GM13976 (cell line): ENCODE measurements around the gene TFCP2L1.

ENCODE experiments used
- DNase-seq: peaks from one replicate; pipeline ENCODE4 v3.0.0; 2012; ENCODE audit warnings: low spot score
- CTCF ChIP-seq: IDR thresholded peaks from 2 replicates; pipeline ENCODE4 v1.5.1; 2012; ENCODE audit warnings: borderline replicate concordance, mild to moderate bottlenecking; ENCODE audit not compliant: insufficient read depth; ENCODE audit errors: extremely low read depth, missing control alignments, control extremely low read depth
- in situ Hi-C: fragments of 300-500 bp; cut with MboI; formaldehyde crosslinking; loops from one replicate; pipeline ENCODE4 v1.12.0; 2022; ENCODE audit warnings: low sequenced_read_pairs, mixed read lengths, inconsistent platforms; ENCODE audit not compliant: unreplicated experiment

Gene TFCP2L1

GRCh38 chr2:121184248-121184862 is 100.6 kb downstream of the TFCP2L1 start:
- TF ChIP-seq CTCF: no peak
- no peak for DNase-seq

GRCh38 chr2:121182520-121182919 is 102.5 kb downstream of the TFCP2L1 start:
- in situ Hi-C loops: no loop called here
- DNase-seq: no peak
- TF ChIP-seq CTCF: no peak

More at GRCh38 chr2:121184248-121184862, 100.6 kb downstream of the TFCP2L1 start:
- in situ Hi-C loops: no loop called here

- no peak for TF ChIP-seq CTCF
- in situ Hi-C loops: no loop called here
- no peak for DNase-seq
Measured at GRCh38 chr2:121179467-121179866, 105.5 kb downstream of the TFCP2L1 start.

- DNase-seq: no peak
- in situ Hi-C loops: no loop called here
- TF ChIP-seq CTCF: no peak
Measured at GRCh38 chr2:121178730-121179129, 106.3 kb downstream of the TFCP2L1 start.

GRCh38 chr2:121177896-121178295 is 107.1 kb downstream of the TFCP2L1 start:
- DNase-seq: no peak
- in situ Hi-C loops: no loop called here

GRCh38 chr2:121175326-121175725 is 109.7 kb downstream of the TFCP2L1 start:
- DNase-seq: no peak
- TF ChIP-seq CTCF: no peak
- in situ Hi-C loops: no loop called here

More at GRCh38 chr2:121177896-121178295, 107.1 kb downstream of the TFCP2L1 start:
- no peak for TF ChIP-seq CTCF
